Liver (tissue), 9 donors: ENCODE data around the gene IL12RB2. TPM values are rescaled to one million over a fixed set of nuclear protein-coding genes. Genes with fewer than 3 reads are reported as not detected.
A peak's percentile ranks its signal among the peaks of the same experiment; 100 is the strongest.

ENCODE experiments used
- DNase-seq: peaks from one replicate; pipeline ENCODE4 v3.0.0-alpha.2; 2017; ENCODE audit warnings: low spot score
- H3K27ac ChIP-seq, 2 donors: one replicate each; pipeline ENCODE4 v1.7.0; 2013; ENCODE audit warnings: inconsistent platforms in 2 of 2, low read length in 2 of 2, control low read depth in 1 of 2, low read depth in 1 of 2, mild to moderate bottlenecking in 1 of 2
- H3K27me3 ChIP-seq, 4 donors: one replicate each; pipeline versions ENCODE4 v1.6.1 to v1.7.0; 2013; ENCODE audit warnings: low read length in 3 of 4, inconsistent platforms in 1 of 4, mild to moderate bottlenecking in 1 of 4, moderate library complexity in 1 of 4; ENCODE audit not compliant: control insufficient read depth in 4 of 4, insufficient read depth in 4 of 4
- H3K36me3 ChIP-seq, 4 donors: one replicate each; pipeline versions ENCODE4 v1.6.1 to v1.7.0; 2013; ENCODE audit warnings: low read length in 3 of 4, mild to moderate bottlenecking in 3 of 4, low read depth in 1 of 4, moderate library complexity in 1 of 4; ENCODE audit not compliant: control insufficient read depth in 4 of 4, insufficient read depth in 3 of 4
- H3K4me1 ChIP-seq, 4 donors: one replicate each; pipeline versions ENCODE4 v1.6.1 to v1.7.0; 2013; ENCODE audit warnings: low read length in 3 of 4, mild to moderate bottlenecking in 3 of 4, moderate library complexity in 1 of 4; ENCODE audit not compliant: control insufficient read depth in 4 of 4, insufficient read depth in 4 of 4
- H3K4me3 ChIP-seq, 3 donors: one replicate each; pipeline versions ENCODE4 v1.6.1 to v1.7.0; 2013; ENCODE audit warnings: low read length in 3 of 3, control low read depth in 1 of 3, low read depth in 1 of 3, mild to moderate bottlenecking in 1 of 3
- H3K9ac ChIP-seq, 2 donors: one replicate each; pipeline ENCODE4 v1.7.0; 2013; ENCODE audit warnings: low read length in 2 of 2, mild to moderate bottlenecking in 2 of 2, moderate library complexity in 2 of 2, control low read depth in 1 of 2, low read depth in 1 of 2
- H3K9me3 ChIP-seq, 4 donors: one replicate each; pipeline versions ENCODE4 v1.6.1 to v1.7.0; 2013; ENCODE audit warnings: low read length in 3 of 4; ENCODE audit not compliant: control insufficient read depth in 4 of 4
- FOXA1 ChIP-seq: IDR thresholded peaks from 2 replicates; pipeline ENCODE4 v1.6.1; 2016; ENCODE audit warnings: antibody characterized with exemption
- FOXA2 ChIP-seq: IDR thresholded peaks from 2 replicates; pipeline ENCODE4 v1.6.1; 2016; ENCODE audit warnings: antibody characterized with exemption
- HNF4A ChIP-seq, 2 donors: conservative IDR thresholded peaks; 2 replicates each; pipeline ENCODE4 v1.6.1; 2016; ENCODE audit warnings: antibody characterized with exemption in 2 of 2, mild to moderate bottlenecking in 2 of 2
- HNF4G ChIP-seq: IDR thresholded peaks from 2 replicates; pipeline ENCODE4 v1.6.1; 2016; ENCODE audit warnings: antibody characterized with exemption
- JUND ChIP-seq, 2 donors: IDR thresholded peaks; 2 replicates each; pipeline ENCODE4 v1.6.1; 2016; ENCODE audit warnings: antibody characterized with exemption in 2 of 2
- NR2F2 ChIP-seq: IDR thresholded peaks from 2 replicates; pipeline ENCODE4 v1.6.1; 2016; ENCODE audit warnings: antibody characterized with exemption
- RAD21 ChIP-seq, 2 donors: IDR thresholded peaks; 2 replicates each; pipeline ENCODE4 v1.6.1; 2016; ENCODE audit warnings: antibody characterized with exemption in 2 of 2, mild to moderate bottlenecking in 2 of 2
- REST ChIP-seq: IDR thresholded peaks from 2 replicates; pipeline ENCODE4 v1.6.1; 2016; ENCODE audit warnings: antibody characterized with exemption, mild to moderate bottlenecking
- RXRA ChIP-seq, 2 donors: IDR thresholded peaks; 2 replicates each; pipeline ENCODE4 v1.6.1; 2017 to 2018; ENCODE audit warnings: antibody characterized with exemption in 2 of 2, mild to moderate bottlenecking in 1 of 2
- SP1 ChIP-seq: IDR thresholded peaks from 2 replicates; pipeline ENCODE4 v1.6.1; 2018; ENCODE audit warnings: antibody characterized with exemption, mild to moderate bottlenecking
- ZBTB33 ChIP-seq: IDR thresholded peaks from 2 replicates; pipeline ENCODE4 v1.6.1; 2016; ENCODE audit warnings: antibody characterized with exemption
- WGBS: extraction: QIAGEN DNeasy Blood & Tissue Kit; methylation state at CpG from one replicate; pipeline ENCODE4 v1.1.7; 2013; 5-methylcytosine and 5-hydroxymethylcytosine counted together
- polyA plus RNA-seq, 2 donors: library from polyadenylated mRNA; stranded (reverse) in 1 of 2; unstranded in 1 of 2; fragments of 200-250 nt in 1 of 2; fragments of >200 nt in 1 of 2; fragmentation: Nextera tagmentation in 1 of 2; extraction: Ambion mirVana in 1 of 2; gene quantifications; one replicate each; pipeline versions ENCODE4 v1.2.1 to v1.2.3, GENCODE V29; 2013 to 2015
- total RNA-seq, 2 donors: library from RNA; depleted of rRNA; stranded (reverse); fragments of >200 nt; gene quantifications; one replicate each; pipeline ENCODE4 v1.2.3, GENCODE V29; 2014
- TF ChIP-seq, protein P1 (sequence below): fragments of 150-350 bp; IDR thresholded peaks from 2 replicates; pipeline ENCODE4 v1.5.1; 2017; ENCODE audit warnings: improper control_type of control experiment, low read depth, low read length; ENCODE audit not compliant: missing input control
- donor health status: healthy.
- donor health status: healthy.
- donor health status: healthy.
- donor health status: healthy.
- donor health status: healthy.

IL12RB2 gene
- total and polyA plus RNA-seq, 4 donors = 0.06 to 1.3 (median 0.58) TPM

DNA sequence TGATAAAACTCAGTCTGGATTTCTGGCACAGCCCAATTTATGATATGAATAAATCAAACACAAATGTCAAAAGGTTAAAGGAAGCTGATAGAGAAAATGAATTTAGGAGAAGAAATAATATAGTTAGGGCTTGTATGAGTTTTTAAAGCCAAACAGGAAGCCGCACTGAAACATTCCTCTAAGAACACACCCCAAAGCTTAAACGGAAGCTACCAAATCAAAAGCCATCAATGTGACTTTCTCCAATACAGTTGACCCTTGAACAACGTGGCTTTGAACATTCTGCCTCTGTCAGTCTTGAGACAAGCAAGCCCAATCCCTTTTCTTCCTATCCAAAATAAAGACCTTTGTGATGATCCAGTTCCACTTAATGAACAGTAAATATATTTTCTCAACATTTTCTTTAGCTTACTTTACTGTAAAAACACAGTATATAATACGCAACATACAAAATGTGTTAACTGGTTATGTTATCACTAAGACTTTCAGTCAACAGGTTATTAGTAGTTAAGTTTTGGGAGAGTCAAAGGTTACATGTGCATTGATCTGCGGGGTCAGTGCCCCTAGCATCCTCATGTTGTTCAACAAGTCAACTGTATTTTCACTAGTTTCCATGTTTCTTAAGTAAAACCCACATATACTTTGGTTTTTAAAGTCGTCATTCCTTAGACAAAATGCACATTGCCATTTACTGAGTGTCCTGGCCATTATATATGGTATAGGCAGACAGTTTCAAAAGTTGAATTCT lies 111.3 kb downstream of the IL12RB2 start:
- Histone ChIP-seq H3K4me3 (no peak overlapping the region), H3K9me3 (no peaks in the 10 kb centered on the region), H3K9ac (no peak overlapping the region), H3K4me1 (peaks cover 0 to 7% (median 2%) of the 10 kb centered on the region in 4 donors), H3K36me3 (peaks cover 18 to 83% (median 62%) of the 10 kb centered on the region in 4 donors), H3K27ac (no peak overlapping the region), H3K27me3 (no peaks in the 10 kb centered on the region)
- TF ChIP-seq SP1 = no peak
- peak; percentile 10 to 56 for TF ChIP-seq RXRA (IDR thresholded peaks at IDR 0.05)
- TF ChIP-seq HNF4A (conservative IDR thresholded peaks at IDR 0.05) = peak in 1 of 2 donors; percentile 10
- no peak for DNase-seq
- 58% methylated on average over 6 of the region's 6 CpGs for whole genome bisulfite sequencing

DNA sequence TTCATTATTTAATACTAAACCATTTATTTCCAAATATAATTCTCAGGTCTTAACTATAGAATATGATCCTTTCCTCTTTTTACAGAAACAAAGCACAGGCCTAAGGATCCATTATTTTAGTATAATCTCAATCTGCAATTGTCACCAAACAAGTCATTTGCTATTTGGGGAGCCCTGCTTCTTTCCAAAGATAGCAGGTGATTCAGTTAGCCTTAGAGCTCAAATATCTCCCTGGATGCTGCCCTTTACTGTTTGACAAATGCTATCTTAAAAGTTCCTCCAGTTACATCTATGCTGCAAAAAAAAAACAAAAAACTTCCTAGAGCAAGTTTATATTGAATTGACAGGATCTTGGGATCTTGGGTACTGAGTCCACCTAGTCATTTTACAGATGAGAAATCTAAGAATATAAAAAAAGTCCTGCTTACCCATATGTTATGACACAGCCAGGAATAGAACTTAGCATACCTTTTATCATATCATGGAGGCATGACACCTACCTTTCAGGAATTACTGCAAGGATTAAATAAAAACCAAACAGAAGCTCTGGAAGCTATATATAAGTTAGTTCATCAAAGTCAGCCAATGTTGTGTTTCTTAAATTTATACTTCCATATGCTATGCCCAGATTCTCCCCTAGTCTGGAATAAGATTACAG lies 113.3 kb downstream of the IL12RB2 start:
- peaks cover 14 to 82% (median 63%) of the 10 kb centered on the region in 4 donors for H3K36me3 ChIP-seq
- no peak overlapping the region for H3K27ac ChIP-seq
- H3K9ac ChIP-seq = no peak overlapping the region
- no peaks in the 10 kb centered on the region for H3K9me3 ChIP-seq
- no peak for DNase-seq
- no peaks in the 10 kb centered on the region for H3K27me3 ChIP-seq
- H3K4me3 ChIP-seq = no peak overlapping the region
- no peak for TF ChIP-seq HNF4G
- no peak for TF ChIP-seq FOXA2
- TF ChIP-seq ZBTB33 = no peak
- TF ChIP-seq JUND (IDR thresholded peaks at IDR 0.05) = no peak
- H3K4me1 ChIP-seq = peaks cover 0 to 7% (median 3%) of the 10 kb centered on the region in 4 donors

DNA sequence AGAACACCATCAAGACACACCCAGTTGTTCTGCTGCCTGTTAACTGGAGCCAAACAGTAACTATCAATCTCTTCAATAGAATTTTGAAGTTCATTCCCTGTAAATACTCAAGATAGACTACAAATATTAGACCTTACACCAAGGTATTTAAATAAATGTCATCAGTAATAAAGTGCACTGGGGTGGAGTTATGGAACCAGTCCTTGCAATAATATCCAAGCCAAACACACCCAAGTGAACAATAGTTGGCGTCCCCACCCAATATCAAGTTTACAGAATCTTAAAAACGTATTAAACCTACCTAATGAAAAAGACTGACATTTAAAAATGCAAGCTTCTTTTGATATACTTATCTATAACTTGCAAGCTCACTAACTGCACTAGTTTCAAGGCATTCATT lies 119.8 kb downstream of the IL12RB2 start:
- Histone ChIP-seq H3K9me3 (no peaks in the 10 kb centered on the region), H3K36me3 (peaks cover 8 to 30% (median 26%) of the 10 kb centered on the region in 4 donors), H3K27ac (no peak overlapping the region), H3K4me1 (peaks cover 3 to 21% (median 7%) of the 10 kb centered on the region in 4 donors), H3K27me3 (no peaks in the 10 kb centered on the region), H3K9ac (peak overlapping the region in 1 of 2 donors; percentile 79), H3K4me3 (peak overlapping the region; percentile 79 to 99 (median 91))
- TF ChIP-seq RAD21 (IDR thresholded peaks at IDR 0.05) (no peak), FOXA2 (no peak), HNF4A (conservative IDR thresholded peaks at IDR 0.05) (no peak), ZBTB33 (no peak), NR2F2 (no peak), REST (no peak), FOXA1 (no peak)
- TF ChIP-seq, protein P1, sequence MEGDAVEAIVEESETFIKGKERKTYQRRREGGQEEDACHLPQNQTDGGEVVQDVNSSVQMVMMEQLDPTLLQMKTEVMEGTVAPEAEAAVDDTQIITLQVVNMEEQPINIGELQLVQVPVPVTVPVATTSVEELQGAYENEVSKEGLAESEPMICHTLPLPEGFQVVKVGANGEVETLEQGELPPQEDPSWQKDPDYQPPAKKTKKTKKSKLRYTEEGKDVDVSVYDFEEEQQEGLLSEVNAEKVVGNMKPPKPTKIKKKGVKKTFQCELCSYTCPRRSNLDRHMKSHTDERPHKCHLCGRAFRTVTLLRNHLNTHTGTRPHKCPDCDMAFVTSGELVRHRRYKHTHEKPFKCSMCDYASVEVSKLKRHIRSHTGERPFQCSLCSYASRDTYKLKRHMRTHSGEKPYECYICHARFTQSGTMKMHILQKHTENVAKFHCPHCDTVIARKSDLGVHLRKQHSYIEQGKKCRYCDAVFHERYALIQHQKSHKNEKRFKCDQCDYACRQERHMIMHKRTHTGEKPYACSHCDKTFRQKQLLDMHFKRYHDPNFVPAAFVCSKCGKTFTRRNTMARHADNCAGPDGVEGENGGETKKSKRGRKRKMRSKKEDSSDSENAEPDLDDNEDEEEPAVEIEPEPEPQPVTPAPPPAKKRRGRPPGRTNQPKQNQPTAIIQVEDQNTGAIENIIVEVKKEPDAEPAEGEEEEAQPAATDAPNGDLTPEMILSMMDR = no peak
- DNase-seq = no peak
- 21% methylated on average over 2 of the region's 2 CpGs for WGBS
